WERI-Rb-1 (cell line): ENCODE data around the gene RNASE9.
A peak's percentile ranks its signal among the peaks of the same experiment; 100 is the strongest.

Experiments
- DNase-seq: peaks from one replicate; pipeline ENCODE4 v3.0.0-alpha.2; 2020
- H3K27ac ChIP-seq: fragments of 250-450 bp; sonication (Bioruptor Pico); 2 replicates; pipeline ENCODE4 v1.5.1; 2020; ENCODE audit warnings: mild to moderate bottlenecking, moderate library complexity
- H3K27me3 ChIP-seq: fragments of 250-450 bp; sonication (Bioruptor Pico); 2 replicates; pipeline ENCODE4 v1.5.1; 2021; ENCODE audit warnings: mild to moderate bottlenecking, low read depth, moderate library complexity; ENCODE audit not compliant: insufficient read depth, severe bottlenecking
- H3K36me3 ChIP-seq: fragments of 250-450 bp; sonication (Bioruptor Pico); 2 replicates; pipeline ENCODE4 v1.5.1; 2020; ENCODE audit warnings: mild to moderate bottlenecking, moderate library complexity
- H3K4me3 ChIP-seq: 2 replicates; pipeline ENCODE4 v1.5.1; 2011; ENCODE audit warnings: low read depth, mild to moderate bottlenecking, control low read depth, low read length
- H3K9me3 ChIP-seq: fragments of 250-450 bp; sonication (Bioruptor Pico); 2 replicates; pipeline ENCODE4 v1.5.1; 2021; ENCODE audit warnings: mild to moderate bottlenecking, moderate library complexity; ENCODE audit not compliant: severe bottlenecking
- CTCF ChIP-seq: IDR thresholded peaks from 2 replicates; pipeline ENCODE4 v1.5.1; 2011; ENCODE audit warnings: low read depth, mild to moderate bottlenecking, control low read depth, inconsistent platforms, low read length

The RNASE9 gene

GRCh38 chr14:20560961-20561360 is at the start of gene RNASE9:
RNASE9 (minus strand) TSS chr14:20561047.
- Histone ChIP-seq H3K9me3 (no peaks in the 10 kb centered on the region), H3K27me3 (peaks cover 65% of the 10 kb centered on the region), H3K4me3 (no peak within 1 kb of the TSS), H3K27ac (no peak within 1 kb of the TSS), H3K36me3 (no peaks in the 10 kb centered on the region)
- DNase-seq = no peak
- TF ChIP-seq CTCF = no peak

- peak; percentile 71 for DNase-seq
- H3K36me3 ChIP-seq = no peaks in the 10 kb centered on the region
- peak overlapping the region; percentile 85 for H3K4me3 ChIP-seq
- H3K27ac ChIP-seq = no peak overlapping the region
- H3K9me3 ChIP-seq = no peaks in the 10 kb centered on the region
- peaks cover 79% of the 10 kb centered on the region for H3K27me3 ChIP-seq
- no peak for TF ChIP-seq CTCF
Measured at GRCh38 chr14:20610002-20610765, 49.3 kb upstream of the RNASE9 start.

GRCh38 chr14:20609215-20610001 is 48.6 kb upstream of the RNASE9 start:
- Histone ChIP-seq H3K4me3 (peak overlapping the region; percentile 85), H3K9me3 (no peaks in the 10 kb centered on the region), H3K27me3 (peaks cover 79% of the 10 kb centered on the region), H3K36me3 (no peaks in the 10 kb centered on the region), H3K27ac (no peak overlapping the region)
- peak; percentile 51 for DNase-seq
- TF ChIP-seq CTCF = peak; percentile 60

GRCh38 chr14:20608383-20609110 is 47.7 kb upstream of the RNASE9 start:
- Histone ChIP-seq H3K27ac (no peak overlapping the region), H3K36me3 (no peaks in the 10 kb centered on the region), H3K27me3 (peaks cover 80% of the 10 kb centered on the region), H3K4me3 (no peak overlapping the region), H3K9me3 (no peaks in the 10 kb centered on the region)
- TF ChIP-seq CTCF = no peak
- no peak for DNase-seq

- Histone ChIP-seq H3K27me3 (peaks cover 88% of the 10 kb centered on the region), H3K27ac (no peak overlapping the region), H3K9me3 (no peaks in the 10 kb centered on the region), H3K36me3 (no peaks in the 10 kb centered on the region), H3K4me3 (no peak overlapping the region)
- TF ChIP-seq CTCF = no peak
- no peak for DNase-seq
Measured at GRCh38 chr14:20607617-20608016, 46.8 kb upstream of the RNASE9 start.
